Panc1 (cell line): ENCODE measurements around the gene TMEM258. TPM values are rescaled to one million over a fixed set of nuclear protein-coding genes. Genes with fewer than 3 reads are reported as not detected.

Source experiments
- ATAC-seq: fragments of 200-7000 bp; cut with Tn5 transposase; 2 replicates; pipeline ENCODE4 v1.9.1; 2020; ENCODE audit warnings: mild to moderate bottlenecking, moderate library complexity
- BruUV-seq: library from RNA; stranded (reverse); fragments of 400-500 nt; replicated peaks from 2 replicates; lab custom pipeline; 2021; lab: Mats Ljungman, UMichigan
- CTCF ChIA-PET: fragments of 300-600 bp; sonication (Branson Sonifier 250); formaldehyde crosslinking; loops from one replicate; lab custom pipeline; 2022; ENCODE audit warnings: antibody characterized with exemption; lab: Charles Lee
- POLR2A ChIA-PET: fragments of 300-600 bp; sonication (Branson Sonifier 250); formaldehyde crosslinking; loops from one replicate; lab custom pipeline; 2022; ENCODE audit warnings: antibody characterized with exemption; lab: Charles Lee
- DNase-seq: peaks from one replicate; pipeline ENCODE4 v3.0.0-alpha.2; 2010; ENCODE audit warnings: low read depth, low spot score
- H3K27ac ChIP-seq: 2 replicates; pipeline ENCODE4 v1.5.1; 2011; ENCODE audit warnings: mild to moderate bottlenecking, low read length, inconsistent platforms
- H3K27me3 ChIP-seq: fragments of 200-500 bp; sonication (Bioruptor generic); 2 replicates; pipeline ENCODE4 v1.6.0; 2014; ENCODE audit warnings: low read length, inconsistent platforms; ENCODE audit not compliant: control insufficient read depth, insufficient read depth
- H3K36me3 ChIP-seq: fragments of 200-500 bp; sonication (Bioruptor generic); 2 replicates; pipeline ENCODE4 v1.5.1; 2014; ENCODE audit warnings: inconsistent platforms, mild to moderate bottlenecking, low read length, moderate library complexity; ENCODE audit not compliant: control insufficient read depth, insufficient read depth
- H3K4me1 ChIP-seq: 2 replicates; pipeline ENCODE4 v1.5.1; 2011; ENCODE audit warnings: inconsistent platforms, mild to moderate bottlenecking, low read length, moderate library complexity; ENCODE audit not compliant: control insufficient read depth, insufficient read depth
- H3K4me3 ChIP-seq, 2 experiments: 2 replicates each; pipeline ENCODE4 v1.5.1; 2011 to 2012; ENCODE audit warnings: low read depth in 2 of 2, low read length in 2 of 2, mild to moderate bottlenecking in 2 of 2, inconsistent platforms in 1 of 2, moderate library complexity in 1 of 2
- H3K9me3 ChIP-seq: fragments of 200-500 bp; sonication (Bioruptor generic); 2 replicates; pipeline ENCODE4 v1.5.1; 2014; ENCODE audit warnings: low read depth, mild to moderate bottlenecking, inconsistent platforms, low read length, moderate library complexity; ENCODE audit not compliant: control insufficient read depth, insufficient read depth
- CTCF ChIP-seq: fragments of 450-650 bp; IDR thresholded peaks from 2 replicates; pipeline ENCODE4 v1.5.1; 2017; ENCODE audit warnings: mild to moderate bottlenecking
- POLR2AphosphoS5 ChIP-seq: IDR thresholded peaks from 2 replicates; pipeline ENCODE4 v1.6.1; 2012; ENCODE audit warnings: mild to moderate bottlenecking, low read depth, low read length, moderate library complexity
- REST ChIP-seq, 2 experiments: IDR thresholded peaks; 2 replicates each; pipeline ENCODE4 v1.6.1; 2011 to 2012; ENCODE audit warnings: low read depth in 2 of 2, control low read depth in 1 of 2, low read length in 1 of 2, mild to moderate bottlenecking in 1 of 2, moderate library complexity in 1 of 2; ENCODE audit not compliant: insufficient read depth in 1 of 2
- SIN3A ChIP-seq: IDR thresholded peaks from 2 replicates; pipeline ENCODE4 v1.6.1; 2012; ENCODE audit warnings: low read depth, mild to moderate bottlenecking, low read length, moderate library complexity, borderline replicate concordance; ENCODE audit not compliant: insufficient read depth
- TCF7L2 ChIP-seq: IDR thresholded peaks from 2 replicates; pipeline ENCODE4 v1.6.1; 2011; ENCODE audit warnings: mild to moderate bottlenecking, low read depth, low read length, inconsistent platforms
- in situ Hi-C: cut with HindIII; loops from 2 replicates; pipeline ENCODE4 v1.10.0; 2016; ENCODE audit warnings: low sequenced_read_pairs, low pct_unique_long_range_greater_than_20kb
- intact Hi-C: fragments of 100-400 bp; cut with micrococcal nuclease; formaldehyde crosslinking; loops from one replicate; pipeline ENCODE4 v1.10.0; 2022; ENCODE audit not compliant: unreplicated experiment
- total RNA-seq: library from RNA; stranded (reverse); gene quantifications from one replicate; pipeline ENCODE4 v1.2.1, GENCODE V29; 2021; ENCODE audit not compliant: unreplicated experiment

The TMEM258 gene
- total RNA-seq, 1 experiment from 2014 or later, result 139 TPM

GRCh38 chr11:61744609-61745156 lies 47.7 kb downstream of the TMEM258 start:
- Histone ChIP-seq H3K9me3 (no peaks in the 10 kb centered on the region), H3K27ac (no peak overlapping the region), H3K4me3 (no peak overlapping the region), H3K4me1 (no peaks in the 10 kb centered on the region; the same call in 1 of the 2 replicates), H3K36me3 (no peaks in the 10 kb centered on the region), H3K27me3 (no peaks in the 10 kb centered on the region)
- intact Hi-C loops, result no loop called here
- POLR2A ChIA-PET, result no interaction called here
- no TSS peak for BruUV-seq
- CTCF ChIA-PET, result interaction anchor here (1.3 kb wide), 1 partner anchor 34 kb away, joined by 3 read pairs; no protein-coding TSS in a partner anchor
- in situ Hi-C loops, result no loop called here
- ATAC-seq, result no peak
- DNase-seq, result no peak
- no peak for TF ChIP-seq CTCF
- no peak for TF ChIP-seq REST (IDR thresholded peaks at IDR 0.05; ENCODE audit: insufficient read depth in 1 of 2, low read depth in 2 of 2, low read length in 1 of 2)

- DNase-seq (no peak), ATAC-seq (no peak)
- ChIA-PET POLR2A (no interaction called here), CTCF (interaction anchor here (1.3 kb wide), 1 partner anchor 35 kb away, joined by 3 read pairs; no protein-coding TSS in a partner anchor)
- H3K27ac ChIP-seq, result no peak overlapping the region
- no peaks in the 10 kb centered on the region for H3K27me3 ChIP-seq
- BruUV-seq, result no TSS peak
- H3K4me1 ChIP-seq, result no peaks in the 10 kb centered on the region; the same call in 1 of the 2 replicates
- H3K4me3 ChIP-seq, result no peak overlapping the region
- TF ChIP-seq POLR2AphosphoS5 (no peak), SIN3A (no peak), TCF7L2 (no peak), CTCF (no peak), REST (IDR thresholded peaks at IDR 0.05; ENCODE audit: insufficient read depth in 1 of 2, low read depth in 2 of 2, low read length in 1 of 2) (no peak)
- H3K36me3 ChIP-seq, result no peaks in the 10 kb centered on the region
- intact Hi-C loops, result no loop called here
- in situ Hi-C loops, result no loop called here
- H3K9me3 ChIP-seq, result no peaks in the 10 kb centered on the region
Measured at GRCh38 chr11:61744181-61744580, 48.2 kb downstream of the TMEM258 start.
